ENCODE data around the gene DDX41.

- TF ChIP-seq YY1 (IDR thresholded peaks at IDR 0.05; ENCODE audit: insufficient read depth, insufficient read length) (no peak), ZNF274 (IDR thresholded peaks at IDR 0.05; ENCODE audit: low read depth, low read length) (no peak), SUZ12 (IDR thresholded peaks at IDR 0.05; ENCODE audit: extremely low read depth, insufficient read depth, insufficient read length) (no peak)
Measured at GRCh38 chr5:177555228-177555627, 38.5 kb upstream of the DDX41 start.

Measured in NT2/D1 (cell line).